HEK293 (cell line): ENCODE measurements around the gene PLAGL1.

Experiments used
- CTCF ChIA-PET: fragments of 350-600 bp; formaldehyde crosslinking; extraction: SDS; loops from one replicate; lab custom pipeline; 2021; ENCODE audit warnings: antibody characterized with exemption; lab: Yijun Ruan, JAX
- POLR2A ChIA-PET: fragments of 300-600 bp; formaldehyde crosslinking; extraction: SDS; loops from one replicate; lab custom pipeline; 2020; ENCODE audit warnings: antibody characterized with exemption, inconsistent platforms; lab: Yijun Ruan, JAX
- H3K27ac ChIP-seq: fragments of 200-500 bp; sonication (Bioruptor generic); 2 replicates; pipeline ENCODE4 v1.5.1; 2014; ENCODE audit warnings: low read depth, low read length, control low read depth, inconsistent platforms; ENCODE audit errors: extremely low read depth
- H3K36me3 ChIP-seq, 2 experiments: fragments of 200-500 bp in 1 of 2; sonication (Bioruptor generic) in 1 of 2; 1 replicate in 1 of 2; 2 replicates in 1 of 2; pipeline ENCODE4 v1.5.1; 2014 to 2017; ENCODE audit warnings: inconsistent platforms in 2 of 2, low read length in 2 of 2; ENCODE audit not compliant: control insufficient read depth in 2 of 2, insufficient read depth in 1 of 2
- H3K4me1 ChIP-seq: fragments of 200-500 bp; sonication (Bioruptor generic); 2 replicates; pipeline ENCODE4 v1.5.1; 2014; ENCODE audit warnings: mild to moderate bottlenecking, low read length, inconsistent platforms; ENCODE audit not compliant: control insufficient read depth, insufficient read depth
- H3K4me3 ChIP-seq: 2 replicates; pipeline ENCODE4 v1.5.1; 2011; ENCODE audit warnings: low read depth, mild to moderate bottlenecking, control low read depth, low read length, moderate library complexity
- H3K9me3 ChIP-seq: fragments of 200-500 bp; sonication (Bioruptor generic); 2 replicates; pipeline ENCODE4 v1.5.1; 2014; ENCODE audit warnings: low read depth, low read length, inconsistent platforms; ENCODE audit not compliant: control insufficient read depth, insufficient read depth
- GFI1B ChIP-seq: fragments of 450-650 bp; formaldehyde crosslinking; IDR thresholded peaks from 2 replicates; pipeline ENCODE4 v1.5.1; 2016; ENCODE audit warnings: missing biosample characterization, missing genetic modification characterization
- GLIS2 ChIP-seq: fragments of 450-650 bp; formaldehyde crosslinking; IDR thresholded peaks from 2 replicates; pipeline ENCODE4 v1.5.1; 2016; ENCODE audit warnings: missing biosample characterization, missing genetic modification characterization
- HOXA7 ChIP-seq: sonication (generic); formaldehyde crosslinking; IDR thresholded peaks from 2 replicates; pipeline ENCODE4 v1.8.1; 2022; ENCODE audit warnings: missing genetic modification reagents, borderline replicate concordance
- KLF1 ChIP-seq: fragments of 450-650 bp; formaldehyde crosslinking; IDR thresholded peaks from 2 replicates; pipeline ENCODE4 v1.5.1; 2016; ENCODE audit warnings: missing biosample characterization, missing genetic modification characterization
- KLF7 ChIP-seq: fragments of 450-650 bp; formaldehyde crosslinking; IDR thresholded peaks from 2 replicates; pipeline ENCODE4 v1.5.1; 2016; ENCODE audit warnings: missing biosample characterization, missing genetic modification characterization, borderline replicate concordance
- KLF8 ChIP-seq: fragments of 450-650 bp; formaldehyde crosslinking; IDR thresholded peaks from 2 replicates; pipeline ENCODE4 v1.5.1; 2016; ENCODE audit warnings: missing biosample characterization, missing genetic modification characterization
- PRDM1 ChIP-seq: fragments of 450-650 bp; formaldehyde crosslinking; IDR thresholded peaks from 2 replicates; pipeline ENCODE4; 2016; ENCODE audit warnings: missing biosample characterization, missing genetic modification characterization
- ZBTB17 ChIP-seq: fragments of 450-650 bp; formaldehyde crosslinking; IDR thresholded peaks from 2 replicates; pipeline ENCODE4 v1.5.1; 2016; ENCODE audit warnings: missing biosample characterization, missing genetic modification characterization
- ZNF155 ChIP-seq: fragments of 450-650 bp; formaldehyde crosslinking; IDR thresholded peaks from 2 replicates; pipeline ENCODE4 v1.5.1; 2016; ENCODE audit warnings: missing biosample characterization, missing genetic modification characterization
- ZNF221 ChIP-seq: fragments of 450-650 bp; formaldehyde crosslinking; IDR thresholded peaks from 2 replicates; pipeline ENCODE4 v1.5.1; 2017; ENCODE audit warnings: missing biosample characterization, missing genetic modification characterization, borderline replicate concordance
- ZNF24 ChIP-seq: fragments of 450-650 bp; formaldehyde crosslinking; IDR thresholded peaks from 2 replicates; pipeline ENCODE4 v1.5.1; 2016; ENCODE audit warnings: missing biosample characterization, missing genetic modification characterization
- ZNF302 ChIP-seq: fragments of 450-650 bp; formaldehyde crosslinking; IDR thresholded peaks from 2 replicates; pipeline ENCODE4 v1.5.1; 2016; ENCODE audit warnings: missing biosample characterization, missing genetic modification characterization, low read depth
- ZNF366 ChIP-seq: fragments of 450-650 bp; formaldehyde crosslinking; conservative IDR thresholded peaks from 2 replicates; pipeline ENCODE4 v1.5.1; 2016; ENCODE audit warnings: missing biosample characterization, missing genetic modification characterization
- ZNF48 ChIP-seq: fragments of 450-650 bp; formaldehyde crosslinking; IDR thresholded peaks from 2 replicates; pipeline ENCODE4 v1.5.1; 2016; ENCODE audit warnings: missing biosample characterization, missing genetic modification characterization
- ZNF501 ChIP-seq: fragments of 450-650 bp; formaldehyde crosslinking; IDR thresholded peaks from 2 replicates; pipeline ENCODE4 v1.5.1; 2016; ENCODE audit warnings: missing biosample characterization, missing genetic modification characterization
- ZNF544 ChIP-seq: fragments of 450-650 bp; formaldehyde crosslinking; IDR thresholded peaks from 2 replicates; pipeline ENCODE4 v1.5.0; 2017; ENCODE audit warnings: missing biosample characterization, missing genetic modification characterization
- ZNF549 ChIP-seq: fragments of 450-650 bp; IDR thresholded peaks from 2 replicates; pipeline ENCODE4 v1.5.1; 2018; ENCODE audit warnings: missing biosample characterization, missing genetic modification characterization, mild to moderate bottlenecking, inconsistent platforms, moderate library complexity
- ZNF623 ChIP-seq: fragments of 450-650 bp; formaldehyde crosslinking; IDR thresholded peaks from 2 replicates; pipeline ENCODE4 v1.5.1; 2016; ENCODE audit warnings: missing biosample characterization, missing genetic modification characterization
- ZNF658 ChIP-seq: fragments of 450-650 bp; formaldehyde crosslinking; IDR thresholded peaks from 2 replicates; pipeline ENCODE4; 2016; ENCODE audit warnings: missing biosample characterization, missing genetic modification characterization
- ZNF664 ChIP-seq: fragments of 450-650 bp; formaldehyde crosslinking; IDR thresholded peaks from 2 replicates; pipeline ENCODE4 v1.5.1; 2016; ENCODE audit warnings: missing biosample characterization, missing genetic modification characterization
- ZNF701 ChIP-seq: fragments of 450-650 bp; formaldehyde crosslinking; IDR thresholded peaks from 2 replicates; pipeline ENCODE4 v1.5.1; 2016; ENCODE audit warnings: missing biosample characterization, missing genetic modification characterization
- ZNF707 ChIP-seq: fragments of 450-650 bp; formaldehyde crosslinking; IDR thresholded peaks from 2 replicates; pipeline ENCODE4 v1.5.1; 2016; ENCODE audit warnings: missing biosample characterization, missing genetic modification characterization
- ZSCAN30 ChIP-seq: fragments of 450-650 bp; IDR thresholded peaks from 2 replicates; pipeline ENCODE4 v1.5.1; 2018; ENCODE audit warnings: missing biosample characterization, mild to moderate bottlenecking, missing genetic modification characterization, moderate library complexity
- TF ChIP-seq, protein P1 (sequence below): fragments of 450-650 bp; formaldehyde crosslinking; IDR thresholded peaks from 2 replicates; pipeline ENCODE4 v1.5.1; 2016; ENCODE audit warnings: missing biosample characterization, missing genetic modification characterization
- TF ChIP-seq, protein P2 (sequence below): fragments of 450-650 bp; formaldehyde crosslinking; IDR thresholded peaks from 2 replicates; pipeline ENCODE4 v1.5.1; 2016; ENCODE audit warnings: missing biosample characterization, missing genetic modification characterization
- TF ChIP-seq, protein P3 (sequence below): fragments of 450-650 bp; formaldehyde crosslinking; IDR thresholded peaks from 2 replicates; pipeline ENCODE4 v1.5.0; 2017; ENCODE audit warnings: missing biosample characterization, missing genetic modification characterization, borderline replicate concordance
- TF ChIP-seq, protein P4 (sequence below): fragments of 450-650 bp; formaldehyde crosslinking; IDR thresholded peaks from 2 replicates; pipeline ENCODE4 v1.5.1; 2016; ENCODE audit warnings: missing biosample characterization, missing genetic modification characterization

PLAGL1 gene

DNA sequence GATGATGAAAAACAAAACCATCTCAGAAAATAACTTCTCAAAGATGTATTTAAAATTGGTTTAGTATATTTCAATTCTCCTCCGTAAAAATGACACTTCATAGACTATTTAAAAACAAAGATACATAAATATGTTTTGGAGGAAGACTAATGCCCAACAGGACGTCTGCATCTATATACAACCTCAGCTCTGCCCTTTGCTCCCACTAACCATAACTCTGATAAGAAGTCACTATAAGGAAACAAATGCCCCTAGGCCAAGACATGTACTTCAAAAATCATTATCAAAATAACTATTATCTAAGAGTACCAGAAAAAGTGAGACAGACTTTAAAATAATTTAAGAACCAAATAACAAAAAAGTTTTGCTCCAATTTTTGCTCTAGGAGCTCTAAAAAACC is 23.4 kb downstream of the PLAGL1 start:
- no peaks in the 10 kb centered on the region for H3K36me3 ChIP-seq
- POLR2A ChIA-PET: no interaction called here
- no peaks in the 10 kb centered on the region for H3K4me1 ChIP-seq
- no peak overlapping the region for H3K27ac ChIP-seq
- CTCF ChIA-PET: no interaction called here
- H3K9me3 ChIP-seq: no peaks in the 10 kb centered on the region
- no peak overlapping the region for H3K4me3 ChIP-seq
- no peak for TF ChIP-seq ZNF658
- no peak for TF ChIP-seq ZNF549 (tag by site-specific recombination)
- no peak for TF ChIP-seq ZNF48 (tag by site-specific recombination)
- TF ChIP-seq ZNF664 (tag by site-specific recombination): no peak
- no peak for TF ChIP-seq GLIS2 (tag by site-specific recombination)
- TF ChIP-seq ZNF701 (tag by site-specific recombination): no peak
- TF ChIP-seq GFI1B (tag by site-specific recombination): no peak
- TF ChIP-seq ZNF544 (tag by site-specific recombination): no peak
- TF ChIP-seq ZNF155 (tag by site-specific recombination): no peak

DNA sequence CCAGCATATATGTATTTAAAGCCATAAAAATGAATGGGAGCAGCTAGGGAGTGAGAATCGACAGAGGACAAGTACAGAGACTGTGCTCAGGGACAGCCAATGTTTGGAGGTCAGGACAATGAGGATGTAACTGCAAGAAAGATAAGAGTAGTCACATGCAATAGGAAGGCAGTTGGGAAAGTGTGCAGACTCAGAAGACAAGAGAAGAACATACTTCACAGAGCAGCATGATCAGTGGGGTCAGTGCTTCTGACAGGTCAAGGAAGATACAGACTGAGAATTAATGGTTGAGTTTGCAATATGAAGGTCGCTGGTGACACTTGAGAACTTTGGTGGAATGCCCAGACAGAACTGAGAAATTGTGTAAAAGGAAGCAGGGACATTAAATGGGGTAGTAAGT is 25.1 kb downstream of the PLAGL1 start:
- CTCF ChIA-PET: interaction anchor here (0.7 to 0.9 kb wide), 3 partner anchors 41 to 1232 kb away, joined by 3 read pairs; no protein-coding TSS in a partner anchor
- H3K27ac ChIP-seq: no peak overlapping the region
- H3K4me3 ChIP-seq: no peak overlapping the region
- TF ChIP-seq HOXA7 (CRISPR knock-in tag) (no peak), ZNF24 (tag by site-specific recombination) (no peak), ZNF707 (tag by site-specific recombination) (no peak), ZNF501 (tag by site-specific recombination) (no peak)
- TF ChIP-seq, protein P1, sequence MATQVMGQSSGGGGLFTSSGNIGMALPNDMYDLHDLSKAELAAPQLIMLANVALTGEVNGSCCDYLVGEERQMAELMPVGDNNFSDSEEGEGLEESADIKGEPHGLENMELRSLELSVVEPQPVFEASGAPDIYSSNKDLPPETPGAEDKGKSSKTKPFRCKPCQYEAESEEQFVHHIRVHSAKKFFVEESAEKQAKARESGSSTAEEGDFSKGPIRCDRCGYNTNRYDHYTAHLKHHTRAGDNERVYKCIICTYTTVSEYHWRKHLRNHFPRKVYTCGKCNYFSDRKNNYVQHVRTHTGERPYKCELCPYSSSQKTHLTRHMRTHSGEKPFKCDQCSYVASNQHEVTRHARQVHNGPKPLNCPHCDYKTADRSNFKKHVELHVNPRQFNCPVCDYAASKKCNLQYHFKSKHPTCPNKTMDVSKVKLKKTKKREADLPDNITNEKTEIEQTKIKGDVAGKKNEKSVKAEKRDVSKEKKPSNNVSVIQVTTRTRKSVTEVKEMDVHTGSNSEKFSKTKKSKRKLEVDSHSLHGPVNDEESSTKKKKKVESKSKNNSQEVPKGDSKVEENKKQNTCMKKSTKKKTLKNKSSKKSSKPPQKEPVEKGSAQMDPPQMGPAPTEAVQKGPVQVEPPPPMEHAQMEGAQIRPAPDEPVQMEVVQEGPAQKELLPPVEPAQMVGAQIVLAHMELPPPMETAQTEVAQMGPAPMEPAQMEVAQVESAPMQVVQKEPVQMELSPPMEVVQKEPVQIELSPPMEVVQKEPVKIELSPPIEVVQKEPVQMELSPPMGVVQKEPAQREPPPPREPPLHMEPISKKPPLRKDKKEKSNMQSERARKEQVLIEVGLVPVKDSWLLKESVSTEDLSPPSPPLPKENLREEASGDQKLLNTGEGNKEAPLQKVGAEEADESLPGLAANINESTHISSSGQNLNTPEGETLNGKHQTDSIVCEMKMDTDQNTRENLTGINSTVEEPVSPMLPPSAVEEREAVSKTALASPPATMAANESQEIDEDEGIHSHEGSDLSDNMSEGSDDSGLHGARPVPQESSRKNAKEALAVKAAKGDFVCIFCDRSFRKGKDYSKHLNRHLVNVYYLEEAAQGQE: no peak
- no peaks in the 10 kb centered on the region for H3K36me3 ChIP-seq
- no peaks in the 10 kb centered on the region for H3K4me1 ChIP-seq
- POLR2A ChIA-PET: no interaction called here
- no peaks in the 10 kb centered on the region for H3K9me3 ChIP-seq

DNA sequence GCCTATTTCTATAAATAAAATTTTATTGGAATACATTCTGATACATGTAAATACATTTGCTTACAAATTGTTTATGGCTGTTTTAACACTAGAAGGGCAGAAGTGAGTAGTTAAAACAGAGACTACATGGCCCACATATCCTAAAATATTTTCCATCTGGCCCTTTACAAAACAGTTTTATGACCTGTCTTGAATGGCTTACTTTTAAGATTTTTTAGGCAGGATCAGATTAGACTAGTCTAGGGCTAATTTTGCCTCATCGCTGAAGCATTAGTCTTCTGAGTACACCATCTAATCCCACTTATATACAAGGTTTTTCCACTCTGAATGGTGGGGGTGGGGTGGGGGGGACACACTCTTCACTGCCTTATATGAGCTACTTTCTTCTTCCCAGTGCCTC is 27.1 kb downstream of the PLAGL1 start:
- CTCF ChIA-PET: no interaction called here

More for the DNA sequence above, 27.1 kb downstream of the PLAGL1 start:
- POLR2A ChIA-PET: no interaction called here
- Histone ChIP-seq H3K4me3 (no peak overlapping the region), H3K4me1 (no peaks in the 10 kb centered on the region), H3K9me3 (no peaks in the 10 kb centered on the region), H3K27ac (no peak overlapping the region), H3K36me3 (no peaks in the 10 kb centered on the region)
- TF ChIP-seq KLF1 (tag by site-specific recombination): no peak
- TF ChIP-seq ZNF302 (tag by site-specific recombination): no peak
- TF ChIP-seq ZBTB17: no peak
- no peak for TF ChIP-seq ZNF623 (tag by site-specific recombination)
- TF ChIP-seq ZNF221 (tag by site-specific recombination): no peak
- TF ChIP-seq, protein P2, sequence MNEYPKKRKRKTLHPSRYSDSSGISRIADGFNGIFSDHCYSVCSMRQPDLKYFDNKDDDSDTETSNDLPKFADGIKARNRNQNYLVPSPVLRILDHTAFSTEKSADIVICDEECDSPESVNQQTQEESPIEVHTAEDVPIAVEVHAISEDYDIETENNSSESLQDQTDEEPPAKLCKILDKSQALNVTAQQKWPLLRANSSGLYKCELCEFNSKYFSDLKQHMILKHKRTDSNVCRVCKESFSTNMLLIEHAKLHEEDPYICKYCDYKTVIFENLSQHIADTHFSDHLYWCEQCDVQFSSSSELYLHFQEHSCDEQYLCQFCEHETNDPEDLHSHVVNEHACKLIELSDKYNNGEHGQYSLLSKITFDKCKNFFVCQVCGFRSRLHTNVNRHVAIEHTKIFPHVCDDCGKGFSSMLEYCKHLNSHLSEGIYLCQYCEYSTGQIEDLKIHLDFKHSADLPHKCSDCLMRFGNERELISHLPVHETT (tag by site-specific recombination): no peak
- TF ChIP-seq KLF8 (tag by site-specific recombination): no peak
- TF ChIP-seq ZSCAN30 (tag by site-specific recombination): no peak
- TF ChIP-seq ZNF366 (tag by site-specific recombination): no peak
- TF ChIP-seq, protein P3, sequence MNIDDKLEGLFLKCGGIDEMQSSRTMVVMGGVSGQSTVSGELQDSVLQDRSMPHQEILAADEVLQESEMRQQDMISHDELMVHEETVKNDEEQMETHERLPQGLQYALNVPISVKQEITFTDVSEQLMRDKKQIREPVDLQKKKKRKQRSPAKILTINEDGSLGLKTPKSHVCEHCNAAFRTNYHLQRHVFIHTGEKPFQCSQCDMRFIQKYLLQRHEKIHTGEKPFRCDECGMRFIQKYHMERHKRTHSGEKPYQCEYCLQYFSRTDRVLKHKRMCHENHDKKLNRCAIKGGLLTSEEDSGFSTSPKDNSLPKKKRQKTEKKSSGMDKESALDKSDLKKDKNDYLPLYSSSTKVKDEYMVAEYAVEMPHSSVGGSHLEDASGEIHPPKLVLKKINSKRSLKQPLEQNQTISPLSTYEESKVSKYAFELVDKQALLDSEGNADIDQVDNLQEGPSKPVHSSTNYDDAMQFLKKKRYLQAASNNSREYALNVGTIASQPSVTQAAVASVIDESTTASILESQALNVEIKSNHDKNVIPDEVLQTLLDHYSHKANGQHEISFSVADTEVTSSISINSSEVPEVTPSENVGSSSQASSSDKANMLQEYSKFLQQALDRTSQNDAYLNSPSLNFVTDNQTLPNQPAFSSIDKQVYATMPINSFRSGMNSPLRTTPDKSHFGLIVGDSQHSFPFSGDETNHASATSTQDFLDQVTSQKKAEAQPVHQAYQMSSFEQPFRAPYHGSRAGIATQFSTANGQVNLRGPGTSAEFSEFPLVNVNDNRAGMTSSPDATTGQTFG (tag by site-specific recombination): no peak
- TF ChIP-seq KLF7 (tag by site-specific recombination): no peak
- TF ChIP-seq PRDM1: no peak
- TF ChIP-seq, protein P4, sequence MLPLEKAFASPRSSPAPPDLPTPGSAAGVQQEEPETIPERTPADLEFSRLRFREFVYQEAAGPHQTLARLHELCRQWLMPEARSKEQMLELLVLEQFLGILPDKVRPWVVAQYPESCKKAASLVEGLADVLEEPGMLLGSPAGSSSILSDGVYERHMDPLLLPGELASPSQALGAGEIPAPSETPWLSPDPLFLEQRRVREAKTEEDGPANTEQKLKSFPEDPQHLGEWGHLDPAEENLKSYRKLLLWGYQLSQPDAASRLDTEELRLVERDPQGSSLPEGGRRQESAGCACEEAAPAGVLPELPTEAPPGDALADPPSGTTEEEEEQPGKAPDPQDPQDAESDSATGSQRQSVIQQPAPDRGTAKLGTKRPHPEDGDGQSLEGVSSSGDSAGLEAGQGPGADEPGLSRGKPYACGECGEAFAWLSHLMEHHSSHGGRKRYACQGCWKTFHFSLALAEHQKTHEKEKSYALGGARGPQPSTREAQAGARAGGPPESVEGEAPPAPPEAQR (tag by site-specific recombination): no peak
